Ishikawa (cell line): ENCODE data around the gene CHODL.

ENCODE experiments used
- CEBPB ChIP-seq: IDR thresholded peaks from 2 replicates; pipeline ENCODE4 v1.6.1; 2012
- CREB1 ChIP-seq: IDR thresholded peaks from 2 replicates; pipeline ENCODE4 v1.6.1; 2012; ENCODE audit warnings: low read depth
- EGR1 ChIP-seq: IDR thresholded peaks from 2 replicates; pipeline ENCODE4 v1.6.1; 2012
- EP300 ChIP-seq: IDR thresholded peaks from 2 replicates; pipeline ENCODE4 v1.6.1; 2012; ENCODE audit warnings: borderline replicate concordance
- FOXM1 ChIP-seq: IDR thresholded peaks from 2 replicates; pipeline ENCODE4 v1.6.1; 2012; ENCODE audit warnings: low read depth, borderline replicate concordance
- NFIC ChIP-seq: IDR thresholded peaks from 2 replicates; pipeline ENCODE4 v1.6.1; 2012
- RAD21 ChIP-seq: IDR thresholded peaks from 2 replicates; pipeline ENCODE4 v1.6.1; 2012; ENCODE audit warnings: low read depth
- TAF1 ChIP-seq: IDR thresholded peaks from 2 replicates; pipeline ENCODE4 v1.6.1; 2012; ENCODE audit warnings: low read depth, mild to moderate bottlenecking
- TCF12 ChIP-seq: IDR thresholded peaks from 2 replicates; pipeline ENCODE4 v1.6.1; 2012; ENCODE audit warnings: low read depth
- TEAD4 ChIP-seq: IDR thresholded peaks from 2 replicates; pipeline ENCODE4 v1.6.1; 2012
- YY1 ChIP-seq: IDR thresholded peaks from 2 replicates; pipeline ENCODE4 v1.6.1; 2012; ENCODE audit warnings: low read depth
- ZBTB7A ChIP-seq: IDR thresholded peaks from 2 replicates; pipeline ENCODE4 v1.6.1; 2012; ENCODE audit warnings: low read depth
- TF ChIP-seq, protein P1 (sequence below): IDR thresholded peaks from 2 replicates; pipeline ENCODE4 v1.6.1; 2012
- TF ChIP-seq, protein P2 (sequence below): IDR thresholded peaks from 2 replicates; pipeline ENCODE4 v1.6.1; 2012; ENCODE audit warnings: low read depth, mild to moderate bottlenecking
- TF ChIP-seq, protein P3 (sequence below): IDR thresholded peaks from 2 replicates; pipeline ENCODE4 v1.6.1; 2012

The CHODL gene

DNA sequence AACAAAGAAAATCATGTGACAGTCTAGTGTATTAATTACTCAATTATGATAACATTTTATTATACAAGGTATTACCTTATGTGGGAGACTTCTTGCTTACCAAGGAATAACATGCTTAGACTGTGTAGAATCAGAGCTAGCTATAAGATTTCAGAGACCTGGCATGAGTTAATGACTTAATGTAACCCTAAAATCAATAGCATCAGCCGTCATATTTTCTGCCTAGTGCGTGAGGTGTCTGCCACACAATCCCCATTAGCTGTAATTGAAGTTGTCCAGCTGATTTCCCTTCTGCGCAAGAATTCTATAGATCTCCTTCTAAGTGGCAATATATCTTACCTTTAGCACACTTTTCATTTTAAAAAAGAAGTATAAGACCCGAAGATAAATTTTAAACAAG, 28.8 kb downstream of the CHODL start:
- TF ChIP-seq, protein P1, sequence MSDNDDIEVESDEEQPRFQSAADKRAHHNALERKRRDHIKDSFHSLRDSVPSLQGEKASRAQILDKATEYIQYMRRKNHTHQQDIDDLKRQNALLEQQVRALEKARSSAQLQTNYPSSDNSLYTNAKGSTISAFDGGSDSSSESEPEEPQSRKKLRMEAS: no peak
- TF ChIP-seq CREB1: no peak

DNA sequence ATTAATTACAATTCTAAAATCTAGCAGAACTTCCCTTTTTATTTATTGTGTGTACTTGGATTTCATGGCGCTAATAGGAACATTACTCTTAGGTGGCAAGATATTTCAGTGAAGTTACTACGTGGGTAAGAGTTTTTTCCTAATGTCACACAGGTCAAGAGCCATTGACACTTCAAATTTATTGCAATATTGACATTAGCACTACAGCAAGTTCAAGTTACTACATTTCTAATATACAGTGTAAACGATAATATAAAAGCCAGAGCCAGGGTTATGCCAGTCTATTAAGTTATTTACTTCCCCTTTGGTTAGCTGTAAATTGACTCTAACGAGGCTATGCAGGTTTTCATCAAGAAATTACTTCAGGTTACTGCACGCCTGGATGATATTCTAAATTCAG, 29.7 kb downstream of the CHODL start:
- TF ChIP-seq TCF12 (no peak), EGR1 (no peak), CEBPB (no peak), YY1 (no peak), ZBTB7A (no peak), RAD21 (no peak), NFIC (no peak), EP300 (no peak)
- TF ChIP-seq, protein P2, sequence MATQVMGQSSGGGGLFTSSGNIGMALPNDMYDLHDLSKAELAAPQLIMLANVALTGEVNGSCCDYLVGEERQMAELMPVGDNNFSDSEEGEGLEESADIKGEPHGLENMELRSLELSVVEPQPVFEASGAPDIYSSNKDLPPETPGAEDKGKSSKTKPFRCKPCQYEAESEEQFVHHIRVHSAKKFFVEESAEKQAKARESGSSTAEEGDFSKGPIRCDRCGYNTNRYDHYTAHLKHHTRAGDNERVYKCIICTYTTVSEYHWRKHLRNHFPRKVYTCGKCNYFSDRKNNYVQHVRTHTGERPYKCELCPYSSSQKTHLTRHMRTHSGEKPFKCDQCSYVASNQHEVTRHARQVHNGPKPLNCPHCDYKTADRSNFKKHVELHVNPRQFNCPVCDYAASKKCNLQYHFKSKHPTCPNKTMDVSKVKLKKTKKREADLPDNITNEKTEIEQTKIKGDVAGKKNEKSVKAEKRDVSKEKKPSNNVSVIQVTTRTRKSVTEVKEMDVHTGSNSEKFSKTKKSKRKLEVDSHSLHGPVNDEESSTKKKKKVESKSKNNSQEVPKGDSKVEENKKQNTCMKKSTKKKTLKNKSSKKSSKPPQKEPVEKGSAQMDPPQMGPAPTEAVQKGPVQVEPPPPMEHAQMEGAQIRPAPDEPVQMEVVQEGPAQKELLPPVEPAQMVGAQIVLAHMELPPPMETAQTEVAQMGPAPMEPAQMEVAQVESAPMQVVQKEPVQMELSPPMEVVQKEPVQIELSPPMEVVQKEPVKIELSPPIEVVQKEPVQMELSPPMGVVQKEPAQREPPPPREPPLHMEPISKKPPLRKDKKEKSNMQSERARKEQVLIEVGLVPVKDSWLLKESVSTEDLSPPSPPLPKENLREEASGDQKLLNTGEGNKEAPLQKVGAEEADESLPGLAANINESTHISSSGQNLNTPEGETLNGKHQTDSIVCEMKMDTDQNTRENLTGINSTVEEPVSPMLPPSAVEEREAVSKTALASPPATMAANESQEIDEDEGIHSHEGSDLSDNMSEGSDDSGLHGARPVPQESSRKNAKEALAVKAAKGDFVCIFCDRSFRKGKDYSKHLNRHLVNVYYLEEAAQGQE: no peak

DNA sequence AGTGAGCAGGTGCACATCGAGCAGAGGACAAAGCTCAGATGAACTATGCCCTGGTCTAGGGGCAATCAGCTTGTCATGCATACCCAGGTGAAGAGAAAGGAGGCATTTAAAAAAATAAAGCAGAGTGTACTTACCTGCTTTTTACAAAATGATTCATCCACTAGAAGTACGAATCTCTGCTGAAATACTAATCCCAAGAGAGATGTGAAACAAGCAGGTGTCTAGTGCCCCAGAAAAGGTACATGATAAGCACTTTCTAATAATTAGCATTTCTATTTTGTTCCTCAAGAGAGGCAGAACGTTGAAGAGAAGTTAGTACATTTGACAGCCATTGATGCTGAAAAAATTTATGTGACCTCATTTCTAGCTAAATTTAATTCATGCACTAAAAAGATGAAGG, 31.1 kb downstream of the CHODL start:
- TF ChIP-seq FOXM1: no peak
- no peak for TF ChIP-seq CREB1
- TF ChIP-seq, protein P3, sequence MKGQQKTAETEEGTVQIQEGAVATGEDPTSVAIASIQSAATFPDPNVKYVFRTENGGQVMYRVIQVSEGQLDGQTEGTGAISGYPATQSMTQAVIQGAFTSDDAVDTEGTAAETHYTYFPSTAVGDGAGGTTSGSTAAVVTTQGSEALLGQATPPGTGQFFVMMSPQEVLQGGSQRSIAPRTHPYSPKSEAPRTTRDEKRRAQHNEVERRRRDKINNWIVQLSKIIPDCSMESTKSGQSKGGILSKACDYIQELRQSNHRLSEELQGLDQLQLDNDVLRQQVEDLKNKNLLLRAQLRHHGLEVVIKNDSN: no peak
- TF ChIP-seq, protein P2: no peak
- TF ChIP-seq NFIC: no peak
- no peak for TF ChIP-seq RAD21
- TF ChIP-seq YY1: no peak
- TF ChIP-seq EGR1: no peak
- TF ChIP-seq EP300: no peak
- no peak for TF ChIP-seq TEAD4
- TF ChIP-seq, protein P1: no peak
- TF ChIP-seq TCF12: no peak
- TF ChIP-seq CEBPB: no peak
- TF ChIP-seq TAF1: no peak
- no peak for TF ChIP-seq ZBTB7A

DNA sequence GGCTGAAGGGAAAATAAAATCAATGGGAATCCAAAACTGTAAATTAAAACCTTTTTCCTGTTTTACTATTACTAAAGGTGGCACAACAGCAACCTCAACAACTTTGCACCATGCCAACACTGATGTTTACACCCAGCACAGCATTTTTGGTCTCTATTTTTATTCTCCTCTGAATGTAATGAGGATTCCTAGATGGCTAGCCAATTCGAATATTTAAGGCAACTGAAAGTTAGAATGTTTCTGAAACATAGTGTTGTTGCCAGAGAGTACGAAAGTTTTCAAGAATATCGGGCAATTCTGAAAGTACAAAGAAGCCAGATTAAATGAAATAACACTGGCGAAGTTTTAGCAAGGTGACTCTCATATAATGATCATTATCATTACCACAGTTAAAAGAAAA, 40.7 kb downstream of the CHODL start:
- TF ChIP-seq EP300 (no peak), CEBPB (no peak), YY1 (no peak), TCF12 (no peak), ZBTB7A (no peak), CREB1 (no peak), EGR1 (no peak), TAF1 (no peak), NFIC (no peak), FOXM1 (no peak), RAD21 (no peak), TEAD4 (no peak)
- TF ChIP-seq, protein P1: no peak
- TF ChIP-seq, protein P3: no peak
- TF ChIP-seq, protein P2: no peak

DNA sequence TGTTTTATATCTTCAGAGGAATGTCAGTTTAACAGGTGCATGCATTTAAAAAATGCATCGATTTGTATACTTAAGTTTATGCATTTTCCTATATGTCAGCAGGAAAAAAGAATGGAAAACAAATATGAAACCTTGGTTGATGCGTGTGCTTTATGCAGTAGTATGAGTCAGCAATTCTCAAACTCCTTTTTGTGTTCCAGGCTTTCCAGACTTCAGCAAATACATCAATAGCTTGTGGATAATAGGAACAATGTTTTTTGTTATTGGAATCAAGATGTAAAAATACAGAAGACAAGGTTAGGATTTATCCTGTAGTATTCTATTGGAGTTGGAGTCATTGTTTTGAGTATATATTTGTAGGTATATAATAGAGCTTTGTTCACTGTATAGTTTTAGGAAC, 45.2 kb downstream of the CHODL start:
- TF ChIP-seq YY1 (no peak), EP300 (no peak), CREB1 (no peak), RAD21 (no peak), TAF1 (no peak), EGR1 (no peak)
- TF ChIP-seq, protein P3: no peak
